ENCODE measurements around the gene ANKUB1. TPM values are rescaled to one million over a fixed set of nuclear protein-coding genes. Genes with fewer than 3 reads are reported as not detected.
A peak's percentile ranks its signal among the peaks of the same experiment; 100 is the strongest.

ANKUB1 gene
- total and polyA plus RNA-seq, 10 of the 15 experiments (the other 5 are each of a cell fraction or from before 2014, with no cell fraction given) = 0.08 TPM; not detected in 9

DNA sequence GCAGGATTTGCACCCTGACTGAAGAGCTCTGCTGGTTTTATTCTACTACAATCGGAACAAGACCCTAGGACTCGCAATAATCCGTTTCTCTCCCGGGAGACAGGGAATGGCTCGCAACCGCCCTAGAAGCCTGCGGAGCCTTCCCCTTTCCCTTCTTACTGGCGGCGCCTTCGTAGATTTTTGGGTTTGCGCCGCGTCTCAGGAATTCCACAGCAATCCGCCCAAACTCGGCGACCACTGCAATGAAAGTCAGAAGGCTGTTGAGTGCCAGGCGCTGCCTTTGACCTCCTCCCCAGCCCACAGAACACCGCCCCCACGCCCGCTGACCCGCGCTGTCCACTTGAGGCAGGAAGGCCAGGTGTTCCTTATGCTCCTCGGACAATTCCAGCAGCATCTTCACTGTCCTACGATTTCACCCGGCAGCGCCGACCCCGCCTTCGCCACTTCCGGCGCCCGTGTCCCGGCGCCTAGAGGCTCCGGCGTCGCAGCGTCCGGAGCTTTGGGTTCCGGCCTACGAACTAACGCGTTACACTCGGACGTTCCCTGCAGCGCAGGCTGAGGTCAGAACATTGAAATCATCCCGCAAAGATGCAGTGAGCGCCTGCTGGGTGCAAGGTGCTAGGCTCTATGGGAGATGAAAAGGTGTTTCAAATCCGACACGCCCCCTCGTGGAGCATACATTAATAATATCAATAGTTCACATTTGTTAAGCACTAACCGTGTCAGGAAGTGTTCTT, 40.1 kb downstream of the ANKUB1 start, which contains the start of gene COMMD2 (continued):
- TF ChIP-seq, protein P1, sequence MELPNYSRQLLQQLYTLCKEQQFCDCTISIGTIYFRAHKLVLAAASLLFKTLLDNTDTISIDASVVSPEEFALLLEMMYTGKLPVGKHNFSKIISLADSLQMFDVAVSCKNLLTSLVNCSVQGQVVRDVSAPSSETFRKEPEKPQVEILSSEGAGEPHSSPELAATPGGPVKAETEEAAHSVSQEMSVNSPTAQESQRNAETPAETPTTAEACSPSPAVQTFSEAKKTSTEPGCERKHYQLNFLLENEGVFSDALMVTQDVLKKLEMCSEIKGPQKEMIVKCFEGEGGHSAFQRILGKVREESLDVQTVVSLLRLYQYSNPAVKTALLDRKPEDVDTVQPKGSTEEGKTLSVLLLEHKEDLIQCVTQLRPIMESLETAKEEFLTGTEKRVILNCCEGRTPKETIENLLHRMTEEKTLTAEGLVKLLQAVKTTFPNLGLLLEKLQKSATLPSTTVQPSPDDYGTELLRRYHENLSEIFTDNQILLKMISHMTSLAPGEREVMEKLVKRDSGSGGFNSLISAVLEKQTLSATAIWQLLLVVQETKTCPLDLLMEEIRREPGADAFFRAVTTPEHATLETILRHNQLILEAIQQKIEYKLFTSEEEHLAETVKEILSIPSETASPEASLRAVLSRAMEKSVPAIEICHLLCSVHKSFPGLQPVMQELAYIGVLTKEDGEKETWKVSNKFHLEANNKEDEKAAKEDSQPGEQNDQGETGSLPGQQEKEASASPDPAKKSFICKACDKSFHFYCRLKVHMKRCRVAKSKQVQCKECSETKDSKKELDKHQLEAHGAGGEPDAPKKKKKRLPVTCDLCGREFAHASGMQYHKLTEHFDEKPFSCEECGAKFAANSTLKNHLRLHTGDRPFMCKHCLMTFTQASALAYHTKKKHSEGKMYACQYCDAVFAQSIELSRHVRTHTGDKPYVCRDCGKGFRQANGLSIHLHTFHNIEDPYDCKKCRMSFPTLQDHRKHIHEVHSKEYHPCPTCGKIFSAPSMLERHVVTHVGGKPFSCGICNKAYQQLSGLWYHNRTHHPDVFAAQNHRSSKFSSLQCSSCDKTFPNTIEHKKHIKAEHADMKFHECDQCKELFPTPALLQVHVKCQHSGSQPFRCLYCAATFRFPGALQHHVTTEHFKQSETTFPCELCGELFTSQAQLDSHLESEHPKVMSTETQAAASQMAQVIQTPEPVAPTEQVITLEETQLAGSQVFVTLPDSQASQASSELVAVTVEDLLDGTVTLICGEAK (IDR thresholded peaks at IDR 0.05; ENCODE audit: borderline replicate concordance) = peak; percentile 98
- TF ChIP-seq POLR2AphosphoS2 (IDR thresholded peaks at IDR 0.05; ENCODE audit: low read depth, low read length) (peak; percentile 74; the same call in 1 of the 2 replicates), GABPA (IDR thresholded peaks at IDR 0.05; ENCODE audit: low read depth) (peak; percentile 97), RELA (IDR thresholded peaks at IDR 0.05; ENCODE audit: borderline replicate concordance, partially characterized antibody) (peak; percentile 87), CHD2 (IDR thresholded peaks at IDR 0.05; ENCODE audit: borderline replicate concordance, low read depth, low read length) (peak; percentile 54; the same call in 1 of the 2 replicates), TCF3 (IDR thresholded peaks at IDR 0.05; ENCODE audit: borderline replicate concordance, insufficient read depth, low read depth, low read length) (0 out of 2 replicates have a peak, but pooled peaks have one; percentile 61), BACH1 (IDR thresholded peaks at IDR 0.05; ENCODE audit: borderline replicate concordance) (peak; percentile 68), RCOR1 (conservative IDR thresholded peaks at IDR 0.05; ENCODE audit: low read depth, low read length) (no peak), YY1 (IDR thresholded peaks at IDR 0.05; ENCODE audit: low read depth, low read length) (peak; percentile 91)
- TF ChIP-seq, protein P2, sequence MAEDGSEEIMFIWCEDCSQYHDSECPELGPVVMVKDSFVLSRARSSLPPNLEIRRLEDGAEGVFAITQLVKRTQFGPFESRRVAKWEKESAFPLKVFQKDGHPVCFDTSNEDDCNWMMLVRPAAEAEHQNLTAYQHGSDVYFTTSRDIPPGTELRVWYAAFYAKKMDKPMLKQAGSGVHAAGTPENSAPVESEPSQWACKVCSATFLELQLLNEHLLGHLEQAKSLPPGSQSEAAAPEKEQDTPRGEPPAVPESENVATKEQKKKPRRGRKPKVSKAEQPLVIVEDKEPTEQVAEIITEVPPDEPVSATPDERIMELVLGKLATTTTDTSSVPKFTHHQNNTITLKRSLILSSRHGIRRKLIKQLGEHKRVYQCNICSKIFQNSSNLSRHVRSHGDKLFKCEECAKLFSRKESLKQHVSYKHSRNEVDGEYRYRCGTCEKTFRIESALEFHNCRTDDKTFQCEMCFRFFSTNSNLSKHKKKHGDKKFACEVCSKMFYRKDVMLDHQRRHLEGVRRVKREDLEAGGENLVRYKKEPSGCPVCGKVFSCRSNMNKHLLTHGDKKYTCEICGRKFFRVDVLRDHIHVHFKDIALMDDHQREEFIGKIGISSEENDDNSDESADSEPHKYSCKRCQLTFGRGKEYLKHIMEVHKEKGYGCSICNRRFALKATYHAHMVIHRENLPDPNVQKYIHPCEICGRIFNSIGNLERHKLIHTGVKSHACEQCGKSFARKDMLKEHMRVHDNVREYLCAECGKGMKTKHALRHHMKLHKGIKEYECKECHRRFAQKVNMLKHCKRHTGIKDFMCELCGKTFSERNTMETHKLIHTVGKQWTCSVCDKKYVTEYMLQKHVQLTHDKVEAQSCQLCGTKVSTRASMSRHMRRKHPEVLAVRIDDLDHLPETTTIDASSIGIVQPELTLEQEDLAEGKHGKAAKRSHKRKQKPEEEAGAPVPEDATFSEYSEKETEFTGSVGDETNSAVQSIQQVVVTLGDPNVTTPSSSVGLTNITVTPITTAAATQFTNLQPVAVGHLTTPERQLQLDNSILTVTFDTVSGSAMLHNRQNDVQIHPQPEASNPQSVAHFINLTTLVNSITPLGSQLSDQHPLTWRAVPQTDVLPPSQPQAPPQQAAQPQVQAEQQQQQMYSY (CRISPR knock-in tag; IDR thresholded peaks at IDR 0.05) = no peak
- TF ChIP-seq, protein P3, sequence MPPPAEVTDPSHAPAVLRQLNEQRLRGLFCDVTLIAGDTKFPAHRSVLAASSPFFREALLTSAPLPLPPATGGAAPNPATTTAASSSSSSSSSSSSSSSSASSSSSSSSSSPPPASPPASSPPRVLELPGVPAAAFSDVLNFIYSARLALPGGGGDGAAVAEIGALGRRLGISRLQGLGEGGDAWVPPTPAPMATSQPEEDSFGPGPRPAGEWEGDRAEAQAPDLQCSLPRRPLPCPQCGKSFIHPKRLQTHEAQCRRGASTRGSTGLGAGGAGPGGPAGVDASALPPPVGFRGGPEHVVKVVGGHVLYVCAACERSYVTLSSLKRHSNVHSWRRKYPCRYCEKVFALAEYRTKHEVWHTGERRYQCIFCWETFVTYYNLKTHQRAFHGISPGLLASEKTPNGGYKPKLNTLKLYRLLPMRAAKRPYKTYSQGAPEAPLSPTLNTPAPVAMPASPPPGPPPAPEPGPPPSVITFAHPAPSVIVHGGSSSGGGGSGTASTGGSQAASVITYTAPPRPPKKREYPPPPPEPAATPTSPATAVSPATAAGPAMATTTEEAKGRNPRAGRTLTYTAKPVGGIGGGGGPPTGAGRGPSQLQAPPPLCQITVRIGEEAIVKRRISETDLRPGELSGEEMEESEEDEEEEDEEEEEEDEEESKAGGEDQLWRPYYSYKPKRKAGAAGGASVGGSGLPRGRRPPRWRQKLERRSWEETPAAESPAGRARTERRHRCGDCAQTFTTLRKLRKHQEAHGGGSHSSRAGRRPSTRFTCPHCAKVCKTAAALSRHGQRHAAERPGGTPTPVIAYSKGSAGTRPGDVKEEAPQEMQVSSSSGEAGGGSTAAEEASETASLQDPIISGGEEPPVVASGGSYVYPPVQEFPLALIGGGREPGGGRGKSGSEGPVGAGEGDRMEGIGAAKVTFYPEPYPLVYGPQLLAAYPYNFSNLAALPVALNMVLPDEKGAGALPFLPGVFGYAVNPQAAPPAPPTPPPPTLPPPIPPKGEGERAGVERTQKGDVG (CRISPR knock-in tag; IDR thresholded peaks at IDR 0.05) = no peak
- TF ChIP-seq, protein P4, sequence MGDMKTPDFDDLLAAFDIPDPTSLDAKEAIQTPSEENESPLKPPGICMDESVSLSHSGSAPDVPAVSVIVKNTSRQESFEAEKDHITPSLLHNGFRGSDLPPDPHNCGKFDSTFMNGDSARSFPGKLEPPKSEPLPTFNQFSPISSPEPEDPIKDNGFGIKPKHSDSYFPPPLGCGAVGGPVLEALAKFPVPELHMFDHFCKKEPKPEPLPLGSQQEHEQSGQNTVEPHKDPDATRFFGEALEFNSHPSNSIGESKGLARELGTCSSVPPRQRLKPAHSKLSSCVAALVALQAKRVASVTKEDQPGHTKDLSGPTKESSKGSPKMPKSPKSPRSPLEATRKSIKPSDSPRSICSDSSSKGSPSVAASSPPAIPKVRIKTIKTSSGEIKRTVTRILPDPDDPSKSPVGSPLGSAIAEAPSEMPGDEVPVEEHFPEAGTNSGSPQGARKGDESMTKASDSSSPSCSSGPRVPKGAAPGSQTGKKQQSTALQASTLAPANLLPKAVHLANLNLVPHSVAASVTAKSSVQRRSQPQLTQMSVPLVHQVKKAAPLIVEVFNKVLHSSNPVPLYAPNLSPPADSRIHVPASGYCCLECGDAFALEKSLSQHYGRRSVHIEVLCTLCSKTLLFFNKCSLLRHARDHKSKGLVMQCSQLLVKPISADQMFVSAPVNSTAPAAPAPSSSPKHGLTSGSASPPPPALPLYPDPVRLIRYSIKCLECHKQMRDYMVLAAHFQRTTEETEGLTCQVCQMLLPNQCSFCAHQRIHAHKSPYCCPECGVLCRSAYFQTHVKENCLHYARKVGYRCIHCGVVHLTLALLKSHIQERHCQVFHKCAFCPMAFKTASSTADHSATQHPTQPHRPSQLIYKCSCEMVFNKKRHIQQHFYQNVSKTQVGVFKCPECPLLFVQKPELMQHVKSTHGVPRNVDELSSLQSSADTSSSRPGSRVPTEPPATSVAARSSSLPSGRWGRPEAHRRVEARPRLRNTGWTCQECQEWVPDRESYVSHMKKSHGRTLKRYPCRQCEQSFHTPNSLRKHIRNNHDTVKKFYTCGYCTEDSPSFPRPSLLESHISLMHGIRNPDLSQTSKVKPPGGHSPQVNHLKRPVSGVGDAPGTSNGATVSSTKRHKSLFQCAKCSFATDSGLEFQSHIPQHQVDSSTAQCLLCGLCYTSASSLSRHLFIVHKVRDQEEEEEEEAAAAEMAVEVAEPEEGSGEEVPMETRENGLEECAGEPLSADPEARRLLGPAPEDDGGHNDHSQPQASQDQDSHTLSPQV (IDR thresholded peaks at IDR 0.05) = no peak

All from GM12878 (cell line).